Breast epithelium (tissue), 3 donors: ENCODE measurements around the gene FOXA2.

Experiments used
- CTCF ChIP-seq, 3 donors: fragments of 450-650 bp; IDR thresholded peaks; one replicate each; pipeline ENCODE4 v1.5.1; 2016 to 2017; ENCODE audit warnings: antibody characterized with exemption in 3 of 3, mild to moderate bottlenecking in 3 of 3, moderate library complexity in 3 of 3
- POLR2A ChIP-seq: fragments of 450-650 bp; IDR thresholded peaks from one replicate; pipeline ENCODE4 v1.6.1; 2016; ENCODE audit warnings: antibody characterized with exemption, mild to moderate bottlenecking, moderate library complexity
- POLR2AphosphoS5 ChIP-seq, 3 donors: sonication (generic); formaldehyde crosslinking; IDR thresholded peaks; one replicate each; pipeline ENCODE4 v1.6.1; 2017; ENCODE audit warnings: antibody characterized with exemption in 3 of 3

GRCh38 chr20:22546344-22546743 lies 38.0 kb downstream of the FOXA2 start:
- TF ChIP-seq CTCF (IDR thresholded peaks at IDR 0.05), result no peak
- TF ChIP-seq POLR2A, result no peak
- no peak for TF ChIP-seq POLR2AphosphoS5 (IDR thresholded peaks at IDR 0.05)
